Liver (tissue), 9 donors: Measurements from ENCODE around the gene ADNP2. TPM values are rescaled to one million over a fixed set of nuclear protein-coding genes. Genes with fewer than 3 reads are reported as not detected.

Experiments
- DNase-seq: peaks from one replicate; pipeline ENCODE4 v3.0.0-alpha.2; 2017; ENCODE audit warnings: low spot score
- H3K27ac ChIP-seq, 2 donors: one replicate each; pipeline ENCODE4 v1.7.0; 2013; ENCODE audit warnings: inconsistent platforms in 2 of 2, low read length in 2 of 2, control low read depth in 1 of 2, low read depth in 1 of 2, mild to moderate bottlenecking in 1 of 2
- H3K27me3 ChIP-seq, 4 donors: one replicate each; pipeline versions ENCODE4 v1.6.1 to v1.7.0; 2013; ENCODE audit warnings: low read length in 3 of 4, inconsistent platforms in 1 of 4, mild to moderate bottlenecking in 1 of 4, moderate library complexity in 1 of 4; ENCODE audit not compliant: control insufficient read depth in 4 of 4, insufficient read depth in 4 of 4
- H3K36me3 ChIP-seq, 4 donors: one replicate each; pipeline versions ENCODE4 v1.6.1 to v1.7.0; 2013; ENCODE audit warnings: low read length in 3 of 4, mild to moderate bottlenecking in 3 of 4, low read depth in 1 of 4, moderate library complexity in 1 of 4; ENCODE audit not compliant: control insufficient read depth in 4 of 4, insufficient read depth in 3 of 4
- H3K4me1 ChIP-seq, 4 donors: one replicate each; pipeline versions ENCODE4 v1.6.1 to v1.7.0; 2013; ENCODE audit warnings: low read length in 3 of 4, mild to moderate bottlenecking in 3 of 4, moderate library complexity in 1 of 4; ENCODE audit not compliant: control insufficient read depth in 4 of 4, insufficient read depth in 4 of 4
- H3K4me3 ChIP-seq, 3 donors: one replicate each; pipeline versions ENCODE4 v1.6.1 to v1.7.0; 2013; ENCODE audit warnings: low read length in 3 of 3, control low read depth in 1 of 3, low read depth in 1 of 3, mild to moderate bottlenecking in 1 of 3
- H3K9ac ChIP-seq, 2 donors: one replicate each; pipeline ENCODE4 v1.7.0; 2013; ENCODE audit warnings: low read length in 2 of 2, mild to moderate bottlenecking in 2 of 2, moderate library complexity in 2 of 2, control low read depth in 1 of 2, low read depth in 1 of 2
- H3K9me3 ChIP-seq, 4 donors: one replicate each; pipeline versions ENCODE4 v1.6.1 to v1.7.0; 2013; ENCODE audit warnings: low read length in 3 of 4; ENCODE audit not compliant: control insufficient read depth in 4 of 4
- EGR1 ChIP-seq, 2 donors: IDR thresholded peaks; 2 replicates each; pipeline ENCODE4 v1.6.1; 2016 to 2018; ENCODE audit warnings: antibody characterized with exemption in 2 of 2, low read depth in 2 of 2
- FOXA2 ChIP-seq: IDR thresholded peaks from 2 replicates; pipeline ENCODE4 v1.6.1; 2016; ENCODE audit warnings: antibody characterized with exemption
- GABPA ChIP-seq, 2 donors: IDR thresholded peaks in 1 of 2; conservative IDR thresholded peaks in 1 of 2; 2 replicates each; pipeline ENCODE4 v1.6.1; 2016; ENCODE audit warnings: antibody characterized with exemption in 2 of 2, mild to moderate bottlenecking in 1 of 2, moderate library complexity in 1 of 2
- HNF4G ChIP-seq: IDR thresholded peaks from 2 replicates; pipeline ENCODE4 v1.6.1; 2016; ENCODE audit warnings: antibody characterized with exemption
- RAD21 ChIP-seq, 2 donors: IDR thresholded peaks; 2 replicates each; pipeline ENCODE4 v1.6.1; 2016; ENCODE audit warnings: antibody characterized with exemption in 2 of 2, mild to moderate bottlenecking in 2 of 2
- SP1 ChIP-seq: IDR thresholded peaks from 2 replicates; pipeline ENCODE4 v1.6.1; 2018; ENCODE audit warnings: antibody characterized with exemption, mild to moderate bottlenecking
- WGBS: extraction: QIAGEN DNeasy Blood & Tissue Kit; methylation state at CpG from one replicate; pipeline ENCODE4 v1.1.7; 2013; 5-methylcytosine and 5-hydroxymethylcytosine counted together
- polyA plus RNA-seq, 2 donors: library from polyadenylated mRNA; stranded (reverse) in 1 of 2; unstranded in 1 of 2; fragments of 200-250 nt in 1 of 2; fragments of >200 nt in 1 of 2; fragmentation: Nextera tagmentation in 1 of 2; extraction: Ambion mirVana in 1 of 2; gene quantifications; one replicate each; pipeline versions ENCODE4 v1.2.1 to v1.2.3, GENCODE V29; 2013 to 2015
- total RNA-seq, 2 donors: library from RNA; depleted of rRNA; stranded (reverse); fragments of >200 nt; gene quantifications; one replicate each; pipeline ENCODE4 v1.2.3, GENCODE V29; 2014
- TF ChIP-seq, protein P1 (sequence below): IDR thresholded peaks from 2 replicates; pipeline ENCODE4 v1.6.1; 2016; ENCODE audit warnings: antibody characterized with exemption
- TF ChIP-seq, protein P2 (sequence below): fragments of 150-350 bp; IDR thresholded peaks from 2 replicates; pipeline ENCODE4 v1.5.1; 2017; ENCODE audit warnings: improper control_type of control experiment, low read depth, low read length; ENCODE audit not compliant: missing input control
- TF ChIP-seq, protein P3 (sequence below): IDR thresholded peaks from 2 replicates; pipeline ENCODE4 v1.6.1; 2016; ENCODE audit warnings: antibody characterized with exemption
- TF ChIP-seq, protein P4 (sequence below): IDR thresholded peaks from 2 replicates; pipeline ENCODE4 v1.6.1; 2016; ENCODE audit warnings: antibody characterized with exemption, mild to moderate bottlenecking
- TF ChIP-seq, protein P5 (sequence below): IDR thresholded peaks from 2 replicates; pipeline ENCODE4 v1.6.1; 2016; ENCODE audit warnings: antibody characterized with exemption
- donor health status: healthy.
- donor health status: healthy.
- donor health status: healthy.
- donor health status: healthy.
- donor health status: healthy.

The ADNP2 gene
- total and polyA plus RNA-seq, 4 donors: 2.7 to 9.9 (median 6.4) TPM

DNA sequence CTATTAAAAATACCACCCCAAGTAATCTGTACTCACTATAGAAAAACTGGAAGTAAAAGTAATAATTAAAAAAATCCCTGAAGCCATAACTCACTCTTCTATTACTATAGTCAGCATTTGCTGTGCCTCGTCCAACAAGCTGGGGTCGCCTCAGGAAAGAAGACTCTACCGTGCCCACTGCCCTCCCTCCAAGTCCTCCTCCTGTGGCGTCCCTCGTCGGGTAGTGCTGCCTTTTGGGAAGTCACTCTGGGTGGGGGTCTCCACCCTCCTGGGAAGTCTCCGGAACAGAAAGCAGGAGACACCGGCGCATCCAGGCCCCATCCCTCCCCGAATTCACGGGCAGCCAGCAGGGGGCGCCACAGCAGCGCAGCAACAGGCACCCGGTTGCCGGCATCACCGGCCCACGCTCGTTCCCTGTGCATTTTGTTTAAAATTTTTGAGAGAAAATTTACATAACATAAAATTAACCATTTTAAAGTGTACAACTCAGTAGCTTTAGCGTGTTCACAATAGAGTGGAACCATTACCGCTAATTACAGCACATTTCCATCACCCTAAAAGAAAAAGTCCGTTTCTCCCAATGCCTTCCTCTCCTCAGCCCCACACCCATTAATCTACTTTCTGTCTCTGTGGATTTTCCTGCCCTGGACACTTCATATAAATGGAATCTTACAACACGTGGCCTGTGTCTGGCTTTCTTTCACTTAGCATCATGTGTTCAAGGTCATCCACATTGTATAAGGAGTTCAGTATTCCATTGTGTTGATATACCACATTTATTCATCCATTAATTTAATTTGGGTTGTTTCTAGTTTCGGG lies 62.2 kb downstream of the ADNP2 start:
- Histone ChIP-seq H3K27ac (no peak overlapping the region), H3K4me3 (peak overlapping the region in 1 of 3 donors; percentile 39)

DNA sequence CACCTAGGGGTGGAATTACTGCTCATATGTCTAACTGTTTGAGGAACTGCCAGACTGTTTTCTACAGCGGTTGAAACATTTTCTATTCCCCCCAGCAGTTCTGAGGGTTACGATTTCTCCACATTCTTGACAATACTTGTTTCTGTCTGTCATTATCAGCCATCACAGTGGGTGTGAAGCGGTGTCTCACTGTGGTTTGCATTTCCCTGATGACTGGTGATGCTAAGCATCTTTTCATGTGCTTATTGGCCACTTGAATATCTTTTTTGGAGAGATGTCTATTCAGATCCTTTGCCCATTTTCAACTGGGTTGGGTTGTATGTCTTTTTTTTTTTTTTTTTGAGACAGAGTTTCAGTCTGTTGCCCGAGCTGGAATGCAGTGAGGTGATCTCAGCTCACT lies 63.0 kb downstream of the ADNP2 start:
- WGBS: 90% methylated on average over 4 of the region's 4 CpGs
- H3K4me3 ChIP-seq: no peak overlapping the region
- H3K4me1 ChIP-seq: peaks cover 0 to 2% (median 0%) of the 10 kb centered on the region in 4 donors
- no peak for DNase-seq
- no peaks in the 10 kb centered on the region for H3K9me3 ChIP-seq
- no peak overlapping the region for H3K9ac ChIP-seq
- no peak overlapping the region for H3K27ac ChIP-seq
- no peaks in the 10 kb centered on the region for H3K36me3 ChIP-seq
- no peak for TF ChIP-seq RAD21 (IDR thresholded peaks at IDR 0.05)
- TF ChIP-seq, protein P1, sequence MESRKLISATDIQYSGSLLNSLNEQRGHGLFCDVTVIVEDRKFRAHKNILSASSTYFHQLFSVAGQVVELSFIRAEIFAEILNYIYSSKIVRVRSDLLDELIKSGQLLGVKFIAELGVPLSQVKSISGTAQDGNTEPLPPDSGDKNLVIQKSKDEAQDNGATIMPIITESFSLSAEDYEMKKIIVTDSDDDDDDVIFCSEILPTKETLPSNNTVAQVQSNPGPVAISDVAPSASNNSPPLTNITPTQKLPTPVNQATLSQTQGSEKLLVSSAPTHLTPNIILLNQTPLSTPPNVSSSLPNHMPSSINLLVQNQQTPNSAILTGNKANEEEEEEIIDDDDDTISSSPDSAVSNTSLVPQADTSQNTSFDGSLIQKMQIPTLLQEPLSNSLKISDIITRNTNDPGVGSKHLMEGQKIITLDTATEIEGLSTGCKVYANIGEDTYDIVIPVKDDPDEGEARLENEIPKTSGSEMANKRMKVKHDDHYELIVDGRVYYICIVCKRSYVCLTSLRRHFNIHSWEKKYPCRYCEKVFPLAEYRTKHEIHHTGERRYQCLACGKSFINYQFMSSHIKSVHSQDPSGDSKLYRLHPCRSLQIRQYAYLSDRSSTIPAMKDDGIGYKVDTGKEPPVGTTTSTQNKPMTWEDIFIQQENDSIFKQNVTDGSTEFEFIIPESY: no peak
- no peak for TF ChIP-seq SP1
- TF ChIP-seq, protein P2, sequence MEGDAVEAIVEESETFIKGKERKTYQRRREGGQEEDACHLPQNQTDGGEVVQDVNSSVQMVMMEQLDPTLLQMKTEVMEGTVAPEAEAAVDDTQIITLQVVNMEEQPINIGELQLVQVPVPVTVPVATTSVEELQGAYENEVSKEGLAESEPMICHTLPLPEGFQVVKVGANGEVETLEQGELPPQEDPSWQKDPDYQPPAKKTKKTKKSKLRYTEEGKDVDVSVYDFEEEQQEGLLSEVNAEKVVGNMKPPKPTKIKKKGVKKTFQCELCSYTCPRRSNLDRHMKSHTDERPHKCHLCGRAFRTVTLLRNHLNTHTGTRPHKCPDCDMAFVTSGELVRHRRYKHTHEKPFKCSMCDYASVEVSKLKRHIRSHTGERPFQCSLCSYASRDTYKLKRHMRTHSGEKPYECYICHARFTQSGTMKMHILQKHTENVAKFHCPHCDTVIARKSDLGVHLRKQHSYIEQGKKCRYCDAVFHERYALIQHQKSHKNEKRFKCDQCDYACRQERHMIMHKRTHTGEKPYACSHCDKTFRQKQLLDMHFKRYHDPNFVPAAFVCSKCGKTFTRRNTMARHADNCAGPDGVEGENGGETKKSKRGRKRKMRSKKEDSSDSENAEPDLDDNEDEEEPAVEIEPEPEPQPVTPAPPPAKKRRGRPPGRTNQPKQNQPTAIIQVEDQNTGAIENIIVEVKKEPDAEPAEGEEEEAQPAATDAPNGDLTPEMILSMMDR: no peak
- no peak for TF ChIP-seq FOXA2
- TF ChIP-seq EGR1 (IDR thresholded peaks at IDR 0.05; ENCODE audit: low read depth in 2 of 2): no peak
- TF ChIP-seq, protein P3, sequence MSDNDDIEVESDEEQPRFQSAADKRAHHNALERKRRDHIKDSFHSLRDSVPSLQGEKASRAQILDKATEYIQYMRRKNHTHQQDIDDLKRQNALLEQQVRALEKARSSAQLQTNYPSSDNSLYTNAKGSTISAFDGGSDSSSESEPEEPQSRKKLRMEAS: no peak
- TF ChIP-seq, protein P4, sequence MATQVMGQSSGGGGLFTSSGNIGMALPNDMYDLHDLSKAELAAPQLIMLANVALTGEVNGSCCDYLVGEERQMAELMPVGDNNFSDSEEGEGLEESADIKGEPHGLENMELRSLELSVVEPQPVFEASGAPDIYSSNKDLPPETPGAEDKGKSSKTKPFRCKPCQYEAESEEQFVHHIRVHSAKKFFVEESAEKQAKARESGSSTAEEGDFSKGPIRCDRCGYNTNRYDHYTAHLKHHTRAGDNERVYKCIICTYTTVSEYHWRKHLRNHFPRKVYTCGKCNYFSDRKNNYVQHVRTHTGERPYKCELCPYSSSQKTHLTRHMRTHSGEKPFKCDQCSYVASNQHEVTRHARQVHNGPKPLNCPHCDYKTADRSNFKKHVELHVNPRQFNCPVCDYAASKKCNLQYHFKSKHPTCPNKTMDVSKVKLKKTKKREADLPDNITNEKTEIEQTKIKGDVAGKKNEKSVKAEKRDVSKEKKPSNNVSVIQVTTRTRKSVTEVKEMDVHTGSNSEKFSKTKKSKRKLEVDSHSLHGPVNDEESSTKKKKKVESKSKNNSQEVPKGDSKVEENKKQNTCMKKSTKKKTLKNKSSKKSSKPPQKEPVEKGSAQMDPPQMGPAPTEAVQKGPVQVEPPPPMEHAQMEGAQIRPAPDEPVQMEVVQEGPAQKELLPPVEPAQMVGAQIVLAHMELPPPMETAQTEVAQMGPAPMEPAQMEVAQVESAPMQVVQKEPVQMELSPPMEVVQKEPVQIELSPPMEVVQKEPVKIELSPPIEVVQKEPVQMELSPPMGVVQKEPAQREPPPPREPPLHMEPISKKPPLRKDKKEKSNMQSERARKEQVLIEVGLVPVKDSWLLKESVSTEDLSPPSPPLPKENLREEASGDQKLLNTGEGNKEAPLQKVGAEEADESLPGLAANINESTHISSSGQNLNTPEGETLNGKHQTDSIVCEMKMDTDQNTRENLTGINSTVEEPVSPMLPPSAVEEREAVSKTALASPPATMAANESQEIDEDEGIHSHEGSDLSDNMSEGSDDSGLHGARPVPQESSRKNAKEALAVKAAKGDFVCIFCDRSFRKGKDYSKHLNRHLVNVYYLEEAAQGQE: no peak
- TF ChIP-seq, protein P5, sequence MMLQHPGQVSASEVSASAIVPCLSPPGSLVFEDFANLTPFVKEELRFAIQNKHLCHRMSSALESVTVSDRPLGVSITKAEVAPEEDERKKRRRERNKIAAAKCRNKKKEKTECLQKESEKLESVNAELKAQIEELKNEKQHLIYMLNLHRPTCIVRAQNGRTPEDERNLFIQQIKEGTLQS: no peak
- TF ChIP-seq GABPA (IDR thresholded peaks at IDR 0.05 in 1 of 2, conservative IDR thresholded peaks at IDR 0.05 in 1 of 2): no peak
- H3K27me3 ChIP-seq: no peaks in the 10 kb centered on the region

More for the DNA sequence above, 62.2 kb downstream of the ADNP2 start:
- Histone ChIP-seq H3K4me1 (peaks cover 0 to 2% (median 0%) of the 10 kb centered on the region in 4 donors), H3K9me3 (no peaks in the 10 kb centered on the region), H3K9ac (no peak overlapping the region), H3K27me3 (no peaks in the 10 kb centered on the region), H3K36me3 (no peaks in the 10 kb centered on the region)
- TF ChIP-seq, protein P2: peak; percentile 65
- TF ChIP-seq HNF4G (no peak), RAD21 (IDR thresholded peaks at IDR 0.05) (peak; percentile 78 to 81)
- WGBS: 33% methylated on average over 23 of the region's 23 CpGs
- peak; percentile 72 for DNase-seq
